Nephron (organoid): Measurements from ENCODE around the gene IRF2BP1.

Experiments
- H3K27ac Mint-ChIP-seq, 3 experiments: 2 replicates each; pipeline ENCODE4 v1.8.0; 2020; ENCODE audit warnings: mixed read lengths in 3 of 3, mild to moderate bottlenecking in 2 of 3, moderate library complexity in 1 of 3
- H3K27me3 Mint-ChIP-seq: 2 replicates; pipeline ENCODE4 v1.8.0; 2021; ENCODE audit warnings: low read depth, mild to moderate bottlenecking, moderate library complexity, mixed read lengths
- H3K36me3 Mint-ChIP-seq: 2 replicates; pipeline ENCODE4 v1.8.0; 2020; ENCODE audit warnings: low read depth, mixed read lengths
- H3K4me1 Mint-ChIP-seq: 2 replicates; pipeline ENCODE4 v1.8.0; 2020; ENCODE audit warnings: mixed read lengths
- H3K4me3 Mint-ChIP-seq, 3 experiments: 2 replicates each; pipeline ENCODE4 v1.8.0; 2020; ENCODE audit warnings: mild to moderate bottlenecking in 3 of 3, mixed read lengths in 3 of 3, moderate library complexity in 2 of 3
- H3K9me3 Mint-ChIP-seq: 2 replicates; pipeline ENCODE4 v1.8.0; 2020; ENCODE audit warnings: mixed read lengths
- TF ChIP-seq, protein P1 (sequence below), 3 experiments: fragments of 200-600 bp; sonication (generic); IDR thresholded peaks; one replicate each; pipeline ENCODE4 v1.5.0; 2021; ENCODE audit warnings: antibody characterized with exemption in 3 of 3; ENCODE audit not compliant: unreplicated experiment in 3 of 3

IRF2BP1 gene

GRCh38 chr19:45879971-45880370, 6.0 kb downstream of the IRF2BP1 start:
- Mint-ChIP-seq H3K9me3 (no peaks in the 10 kb centered on the region), H3K36me3 (peaks cover 4% of the 10 kb centered on the region), H3K4me3 (no peak overlapping the region), H3K27ac (peak overlapping the region in 1 of 3 experiments; percentile 23), H3K27me3 (peaks cover 13% of the 10 kb centered on the region), H3K4me1 (peaks cover 38% of the 10 kb centered on the region)
- TF ChIP-seq, protein P1, sequence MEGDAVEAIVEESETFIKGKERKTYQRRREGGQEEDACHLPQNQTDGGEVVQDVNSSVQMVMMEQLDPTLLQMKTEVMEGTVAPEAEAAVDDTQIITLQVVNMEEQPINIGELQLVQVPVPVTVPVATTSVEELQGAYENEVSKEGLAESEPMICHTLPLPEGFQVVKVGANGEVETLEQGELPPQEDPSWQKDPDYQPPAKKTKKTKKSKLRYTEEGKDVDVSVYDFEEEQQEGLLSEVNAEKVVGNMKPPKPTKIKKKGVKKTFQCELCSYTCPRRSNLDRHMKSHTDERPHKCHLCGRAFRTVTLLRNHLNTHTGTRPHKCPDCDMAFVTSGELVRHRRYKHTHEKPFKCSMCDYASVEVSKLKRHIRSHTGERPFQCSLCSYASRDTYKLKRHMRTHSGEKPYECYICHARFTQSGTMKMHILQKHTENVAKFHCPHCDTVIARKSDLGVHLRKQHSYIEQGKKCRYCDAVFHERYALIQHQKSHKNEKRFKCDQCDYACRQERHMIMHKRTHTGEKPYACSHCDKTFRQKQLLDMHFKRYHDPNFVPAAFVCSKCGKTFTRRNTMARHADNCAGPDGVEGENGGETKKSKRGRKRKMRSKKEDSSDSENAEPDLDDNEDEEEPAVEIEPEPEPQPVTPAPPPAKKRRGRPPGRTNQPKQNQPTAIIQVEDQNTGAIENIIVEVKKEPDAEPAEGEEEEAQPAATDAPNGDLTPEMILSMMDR (IDR thresholded peaks at IDR 0.05; ENCODE audit: unreplicated experiment in 3 of 3) = no peak

DNA sequence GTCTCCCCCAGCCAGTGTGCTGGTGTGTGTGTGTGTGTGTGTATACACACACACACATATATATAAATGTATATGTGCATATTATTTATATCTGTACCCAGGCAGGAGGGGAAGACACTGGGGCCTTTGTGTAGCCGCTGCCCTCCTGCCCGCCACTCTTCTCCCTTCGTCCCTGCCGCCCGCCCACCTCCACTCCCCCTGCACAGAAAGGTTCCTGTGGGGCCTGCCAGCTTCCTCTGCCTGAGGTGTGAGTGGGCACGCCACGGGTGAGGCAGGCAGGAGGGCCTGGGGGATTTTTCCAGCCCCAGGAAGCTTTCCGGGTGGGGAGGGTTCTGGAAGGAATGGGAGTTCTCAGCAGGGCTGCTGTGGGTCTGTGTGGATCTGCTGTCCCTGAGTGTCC, 6.9 kb downstream of the IRF2BP1 start:
- Mint-ChIP-seq H3K4me3 (peak overlapping the region in 2 of 3 experiments; percentile 10 to 31), H3K27ac (peak overlapping the region; percentile 27 to 78 (median 74)), H3K36me3 (peaks cover 4% of the 10 kb centered on the region), H3K27me3 (peaks cover 14% of the 10 kb centered on the region), H3K4me1 (peaks cover 40% of the 10 kb centered on the region), H3K9me3 (no peaks in the 10 kb centered on the region)
- TF ChIP-seq, protein P1 (IDR thresholded peaks at IDR 0.05; ENCODE audit: unreplicated experiment in 3 of 3) = no peak

- Mint-ChIP-seq H3K4me3 (peak overlapping the region; percentile 10 to 50 (median 13)), H3K27me3 (peaks cover 17% of the 10 kb centered on the region), H3K9me3 (no peaks in the 10 kb centered on the region), H3K27ac (peak overlapping the region; percentile 29 to 90 (median 82)), H3K4me1 (peaks cover 39% of the 10 kb centered on the region), H3K36me3 (peaks cover under 1% of the 10 kb centered on the region)
- TF ChIP-seq, protein P1 (IDR thresholded peaks at IDR 0.05; ENCODE audit: unreplicated experiment in 3 of 3) = no peak
These were observed 7.7 kb downstream of the IRF2BP1 start for GRCh38 chr19:45878043-45878794.

DNA sequence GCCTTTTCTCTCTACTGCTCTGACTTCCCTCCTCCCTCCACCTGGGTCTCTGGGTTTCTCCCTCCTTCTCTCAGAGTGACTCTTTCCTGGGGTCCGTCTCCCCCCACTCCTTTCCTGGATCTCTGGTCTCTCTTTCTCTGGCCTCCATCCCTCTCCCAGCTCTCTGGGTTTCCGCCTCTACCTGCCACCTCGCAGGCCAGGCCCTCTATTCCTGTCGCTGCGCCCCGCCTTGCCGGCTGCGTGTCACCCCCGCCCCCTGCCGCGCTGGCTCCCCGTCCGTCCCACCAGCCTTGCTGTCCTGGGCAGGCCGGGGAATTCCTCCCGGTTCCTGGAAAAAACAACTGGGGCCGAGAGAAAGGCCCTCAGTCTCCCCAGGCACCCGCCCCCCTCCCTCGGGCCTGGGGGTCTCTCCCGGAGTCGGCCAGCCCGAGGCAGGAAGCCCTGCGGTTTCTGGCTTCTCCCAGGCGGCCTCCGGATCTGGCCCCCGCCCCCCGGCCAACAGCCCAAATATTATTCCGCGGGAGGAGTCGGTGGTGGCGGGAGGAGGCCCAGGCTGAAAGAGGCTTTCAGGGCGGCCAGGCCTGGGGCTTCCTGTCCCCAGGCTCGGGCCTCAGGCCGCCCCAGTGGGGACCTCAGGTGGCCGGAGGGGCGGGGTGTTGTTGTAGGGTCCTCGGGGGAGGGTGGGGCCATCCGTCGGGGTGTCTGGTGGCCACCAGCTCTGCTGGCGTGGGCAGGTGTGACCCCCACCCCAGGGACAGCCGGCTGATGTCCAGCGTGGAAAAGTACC, 9.3 kb downstream of the IRF2BP1 start:
- Mint-ChIP-seq H3K27ac (peak overlapping the region; percentile 73 to 90 (median 77)), H3K4me3 (peak overlapping the region; percentile 35 to 55 (median 51))

GRCh38 chr19:45876161-45876410, 9.9 kb downstream of the IRF2BP1 start:
- TF ChIP-seq, protein P1 (IDR thresholded peaks at IDR 0.05; ENCODE audit: unreplicated experiment in 3 of 3) = no peak
- Mint-ChIP-seq H3K27ac (peak overlapping the region; percentile 73 to 90 (median 77)), H3K36me3 (no peaks in the 10 kb centered on the region)

More for the DNA sequence above, 9.3 kb downstream of the IRF2BP1 start:
- TF ChIP-seq, protein P1 (IDR thresholded peaks at IDR 0.05; ENCODE audit: unreplicated experiment in 3 of 3) = no peak
- Mint-ChIP-seq H3K27me3 (peaks cover 17% of the 10 kb centered on the region), H3K4me1 (peaks cover 30% of the 10 kb centered on the region), H3K9me3 (no peaks in the 10 kb centered on the region), H3K36me3 (no peaks in the 10 kb centered on the region)

More at GRCh38 chr19:45876161-45876410, 9.9 kb downstream of the IRF2BP1 start:
- Mint-ChIP-seq H3K9me3 (no peaks in the 10 kb centered on the region), H3K4me1 (peaks cover 24% of the 10 kb centered on the region), H3K4me3 (peak overlapping the region; percentile 35 to 55 (median 51)), H3K27me3 (peaks cover 15% of the 10 kb centered on the region)
